ENCODE results near the gene ERC2.

Gene ERC2

DNA sequence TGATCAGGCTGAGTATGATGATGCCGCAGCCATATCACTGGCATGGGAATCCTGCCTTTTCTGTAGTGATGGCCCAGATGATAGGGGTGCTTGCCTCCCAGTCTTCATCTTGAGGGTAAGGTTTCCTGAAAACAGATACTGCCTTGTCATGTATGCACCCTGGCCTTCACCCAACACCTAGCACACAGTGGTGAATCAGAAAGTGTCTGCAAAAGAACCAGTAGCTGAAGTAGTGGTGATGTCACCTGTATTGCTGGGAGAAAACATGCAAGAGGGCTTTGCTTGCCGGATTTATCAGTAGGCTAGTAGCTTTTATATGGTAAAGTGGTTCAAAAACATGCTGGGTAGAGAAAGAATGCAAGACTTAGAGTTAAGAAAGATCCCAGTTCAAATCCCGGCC lies 561.4 kb downstream of the ERC2 start:
- Histone ChIP-seq H3K4me3 (ENCODE audit: low read length, poor library complexity, severe bottlenecking) (no peak overlapping the region), H3K4me1 (ENCODE audit: insufficient read depth, low read length, poor library complexity, severe bottlenecking) (no peaks in the 10 kb centered on the region)
- TF ChIP-seq, protein P1, sequence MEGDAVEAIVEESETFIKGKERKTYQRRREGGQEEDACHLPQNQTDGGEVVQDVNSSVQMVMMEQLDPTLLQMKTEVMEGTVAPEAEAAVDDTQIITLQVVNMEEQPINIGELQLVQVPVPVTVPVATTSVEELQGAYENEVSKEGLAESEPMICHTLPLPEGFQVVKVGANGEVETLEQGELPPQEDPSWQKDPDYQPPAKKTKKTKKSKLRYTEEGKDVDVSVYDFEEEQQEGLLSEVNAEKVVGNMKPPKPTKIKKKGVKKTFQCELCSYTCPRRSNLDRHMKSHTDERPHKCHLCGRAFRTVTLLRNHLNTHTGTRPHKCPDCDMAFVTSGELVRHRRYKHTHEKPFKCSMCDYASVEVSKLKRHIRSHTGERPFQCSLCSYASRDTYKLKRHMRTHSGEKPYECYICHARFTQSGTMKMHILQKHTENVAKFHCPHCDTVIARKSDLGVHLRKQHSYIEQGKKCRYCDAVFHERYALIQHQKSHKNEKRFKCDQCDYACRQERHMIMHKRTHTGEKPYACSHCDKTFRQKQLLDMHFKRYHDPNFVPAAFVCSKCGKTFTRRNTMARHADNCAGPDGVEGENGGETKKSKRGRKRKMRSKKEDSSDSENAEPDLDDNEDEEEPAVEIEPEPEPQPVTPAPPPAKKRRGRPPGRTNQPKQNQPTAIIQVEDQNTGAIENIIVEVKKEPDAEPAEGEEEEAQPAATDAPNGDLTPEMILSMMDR (conservative IDR thresholded peaks at IDR 0.05; ENCODE audit: low read length), result no peak
- no peak for TF ChIP-seq EZH2phosphoT487 (IDR thresholded peaks at IDR 0.05; ENCODE audit: borderline replicate concordance)

DNA sequence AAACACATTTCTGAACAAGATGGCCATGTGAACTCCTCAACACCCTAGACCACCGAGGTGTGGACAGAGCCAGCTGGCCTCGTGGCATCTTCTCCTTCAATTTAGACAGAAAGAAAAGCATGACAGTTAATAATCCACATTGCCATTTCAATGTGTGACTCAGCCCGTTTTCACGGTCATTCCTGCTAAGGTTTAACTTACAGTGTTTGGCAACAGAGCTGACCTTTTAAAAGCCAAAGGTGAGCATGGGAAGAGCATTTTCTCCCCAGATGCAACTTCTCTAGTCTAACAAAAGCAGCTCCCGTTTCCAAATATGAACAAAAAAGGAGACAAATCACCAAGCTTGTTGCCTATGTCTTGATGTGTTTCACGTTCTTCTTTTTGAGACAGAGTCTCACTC lies 563.6 kb downstream of the ERC2 start:
- H3K4me3 ChIP-seq (ENCODE audit: low read length, poor library complexity, severe bottlenecking), result no peak overlapping the region
- H3K27me3 ChIP-seq (ENCODE audit: insufficient read depth, low read length, poor library complexity, severe bottlenecking), result no peaks in the 10 kb centered on the region
- no peak overlapping the region for H3K9ac ChIP-seq (ENCODE audit: low read depth, low read length, poor library complexity, severe bottlenecking)
- TF ChIP-seq EZH2phosphoT487 (IDR thresholded peaks at IDR 0.05; ENCODE audit: borderline replicate concordance), result no peak
- TF ChIP-seq, protein P1 (conservative IDR thresholded peaks at IDR 0.05; ENCODE audit: low read length), result no peak
- H3K36me3 ChIP-seq (ENCODE audit: insufficient read depth, low read length), result no peaks in the 10 kb centered on the region
- H3F3A ChIP-seq (ENCODE audit: low read depth), result no peaks in the 10 kb centered on the region
- H3K9me3 ChIP-seq (ENCODE audit: insufficient read depth, low read depth, low read length), result no peaks in the 10 kb centered on the region
- no peaks in the 10 kb centered on the region for H4K20me1 ChIP-seq (ENCODE audit: insufficient read depth, low read length, poor library complexity, severe bottlenecking)
- H3K4me2 ChIP-seq (ENCODE audit: low read depth, low read length, poor library complexity, severe bottlenecking), result no peak overlapping the region
- H3K9me2 ChIP-seq (replicated peaks; ENCODE audit: low read depth, low read length), result no peaks in the 10 kb centered on the region
- no peaks in the 10 kb centered on the region for H3K79me2 ChIP-seq (ENCODE audit: insufficient read depth, low read length)
- no peak overlapping the region for H2AFZ ChIP-seq (ENCODE audit: low read length)
- no peaks in the 10 kb centered on the region for H3K4me1 ChIP-seq (ENCODE audit: insufficient read depth, low read length, poor library complexity, severe bottlenecking)

More for the DNA sequence above, 561.4 kb downstream of the ERC2 start:
- Histone ChIP-seq H3K4me2 (ENCODE audit: low read depth, low read length, poor library complexity, severe bottlenecking) (no peak overlapping the region), H3F3A (ENCODE audit: low read depth) (no peaks in the 10 kb centered on the region), H3K9me2 (replicated peaks; ENCODE audit: low read depth, low read length) (no peaks in the 10 kb centered on the region), H2AFZ (ENCODE audit: low read length) (no peak overlapping the region), H4K20me1 (ENCODE audit: insufficient read depth, low read length, poor library complexity, severe bottlenecking) (no peaks in the 10 kb centered on the region), H3K27me3 (ENCODE audit: insufficient read depth, low read length, poor library complexity, severe bottlenecking) (no peaks in the 10 kb centered on the region), H3K79me2 (ENCODE audit: insufficient read depth, low read length) (no peaks in the 10 kb centered on the region), H3K9ac (ENCODE audit: low read depth, low read length, poor library complexity, severe bottlenecking) (no peak overlapping the region), H3K9me3 (ENCODE audit: insufficient read depth, low read depth, low read length) (no peaks in the 10 kb centered on the region), H3K36me3 (ENCODE audit: insufficient read depth, low read length) (no peaks in the 10 kb centered on the region)

DNA sequence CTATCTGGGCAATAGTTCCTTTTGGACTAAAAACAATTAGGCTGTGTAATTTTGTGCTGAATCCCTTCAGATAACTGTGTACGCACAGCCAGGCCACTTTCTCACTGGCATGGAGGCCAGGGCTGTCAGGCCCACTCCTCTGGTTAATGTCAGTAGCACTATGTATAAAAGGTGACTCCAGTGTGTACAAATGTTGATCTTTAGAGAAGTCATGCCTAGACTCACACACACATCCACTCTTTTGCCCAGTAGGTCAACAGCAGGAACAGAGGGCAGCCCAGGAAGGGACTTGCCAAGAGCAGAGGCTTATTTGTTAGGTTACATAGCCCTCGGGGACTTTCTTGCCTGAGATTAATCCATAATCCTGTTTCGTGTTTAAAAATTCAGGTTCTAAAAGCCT lies 564.6 kb downstream of the ERC2 start:
- no peaks in the 10 kb centered on the region for H3K36me3 ChIP-seq (ENCODE audit: insufficient read depth, low read length)
- no peaks in the 10 kb centered on the region for H3K4me1 ChIP-seq (ENCODE audit: insufficient read depth, low read length, poor library complexity, severe bottlenecking)
- H3K9me3 ChIP-seq (ENCODE audit: insufficient read depth, low read depth, low read length), result no peaks in the 10 kb centered on the region
- no peak overlapping the region for H2AFZ ChIP-seq (ENCODE audit: low read length)
- H3K4me2 ChIP-seq (ENCODE audit: low read depth, low read length, poor library complexity, severe bottlenecking), result no peak overlapping the region
- no peaks in the 10 kb centered on the region for H3K79me2 ChIP-seq (ENCODE audit: insufficient read depth, low read length)
- no peak overlapping the region for H3K9ac ChIP-seq (ENCODE audit: low read depth, low read length, poor library complexity, severe bottlenecking)
- no peaks in the 10 kb centered on the region for H3F3A ChIP-seq (ENCODE audit: low read depth)
- TF ChIP-seq EZH2phosphoT487 (IDR thresholded peaks at IDR 0.05; ENCODE audit: borderline replicate concordance), result no peak
- TF ChIP-seq, protein P1 (conservative IDR thresholded peaks at IDR 0.05; ENCODE audit: low read length), result no peak
- H3K9me2 ChIP-seq (replicated peaks; ENCODE audit: low read depth, low read length), result no peaks in the 10 kb centered on the region
- H3K27me3 ChIP-seq (ENCODE audit: insufficient read depth, low read length, poor library complexity, severe bottlenecking), result no peaks in the 10 kb centered on the region
- H4K20me1 ChIP-seq (ENCODE audit: insufficient read depth, low read length, poor library complexity, severe bottlenecking), result no peaks in the 10 kb centered on the region
- no peak overlapping the region for H3K4me3 ChIP-seq (ENCODE audit: low read length, poor library complexity, severe bottlenecking)
